ENCODE data around the gene CAV1.

GRCh38 chr7:116588225-116588624, 63.4 kb downstream of the CAV1 start:
- TF ChIP-seq CTCF (CRISPR knock-in tag; IDR thresholded peaks at IDR 0.05) (no peak), FOXA1 (IDR thresholded peaks at IDR 0.05) (no peak), FOXA1 (CRISPR knock-in tag; IDR thresholded peaks at IDR 0.05) (no peak), NFIB (CRISPR knock-in tag; IDR thresholded peaks at IDR 0.05; ENCODE audit: borderline replicate concordance) (no peak), POLR2AphosphoS5 (IDR thresholded peaks at IDR 0.05; ENCODE audit: low read depth, low read length) (no peak), GABPB1 (CRISPR knock-in tag; IDR thresholded peaks at IDR 0.05) (no peak), ZHX2 (IDR thresholded peaks at IDR 0.05; ENCODE audit: low read depth) (no peak), ZHX2 (CRISPR knock-in tag; IDR thresholded peaks at IDR 0.05; ENCODE audit: borderline replicate concordance) (no peak), ZNF749 (CRISPR knock-in tag; IDR thresholded peaks at IDR 0.05; ENCODE audit: borderline replicate concordance) (no peak), EP300 (IDR thresholded peaks at IDR 0.05; ENCODE audit: low read depth in 2 of 2, low read length in 2 of 2) (no peak), EP300 (CRISPR knock-in tag; IDR thresholded peaks at IDR 0.05; ENCODE audit: borderline replicate concordance) (no peak), KMT2B (CRISPR knock-in tag; IDR thresholded peaks at IDR 0.05) (no peak)

All from HepG2 (cell line).